ENCODE data around the gene CHD2. TPM values are rescaled to one million over a fixed set of nuclear protein-coding genes. Genes with fewer than 3 reads are reported as not detected.
"Not testable (repeated sequence)": the region's sequence is repeated elsewhere in the genome, so short reads cannot be mapped to it uniquely, and the experiment has no call there.

CHD2 gene
- total RNA-seq, 1 donor from 2014 or later: 167 TPM

- no peak for DNase-seq (ENCODE audit: low spot score)
- ATAC-seq: peak; percentile 8
- intact Hi-C loops (cut with DNase I): no loop called here
These were observed 128.0 kb downstream of the CHD2 start for GRCh38 chr15:93028111-93028631.

- ATAC-seq (peak; percentile 74), DNase-seq (ENCODE audit: low spot score) (peak; percentile 86)
- intact Hi-C loops (cut with DNase I): no loop called here
These were observed 128.6 kb downstream of the CHD2 start for GRCh38 chr15:93028632-93029213.

GRCh38 chr15:93029214-93029835 is 129.2 kb downstream of the CHD2 start:
- ATAC-seq (peak; percentile 44), DNase-seq (ENCODE audit: low spot score) (no peak)
- intact Hi-C loops (cut with DNase I): no loop called here

- intact Hi-C loops (cut with DNase I): loop anchor here (5.0 kb wide), 1 partner anchor 1087 kb away; no protein-coding TSS in a partner anchor
- ATAC-seq: peak; percentile 16
- no peak for DNase-seq (ENCODE audit: low spot score)
These were observed 129.8 kb downstream of the CHD2 start for GRCh38 chr15:93029836-93030429.

- intact Hi-C loops (cut with DNase I): loop anchor here (5.0 kb wide), 1 partner anchor 1087 kb away; no protein-coding TSS in a partner anchor
- ATAC-seq: peak; percentile 80
- peak; percentile 88 for DNase-seq (ENCODE audit: low spot score)
These were observed 130.4 kb downstream of the CHD2 start for GRCh38 chr15:93030430-93031102.

GRCh38 chr15:93031103-93031464 is 131.0 kb downstream of the CHD2 start:
- intact Hi-C loops (cut with DNase I): loop anchor here (5.0 kb wide), 1 partner anchor 1086 kb away; no protein-coding TSS in a partner anchor
- no peak for ATAC-seq
- no peak for DNase-seq (ENCODE audit: low spot score)

- not testable (repeated sequence) for ATAC-seq; DNase-seq (ENCODE audit: low spot score)
- intact Hi-C loops (cut with DNase I): loop anchor here (5.0 kb wide), 1 partner anchor 1086 kb away; no protein-coding TSS in a partner anchor
These were observed 131.6 kb downstream of the CHD2 start for GRCh38 chr15:93031557-93032384.

- peak; percentile 52 for DNase-seq (ENCODE audit: low spot score)
- intact Hi-C loops (cut with DNase I): loop anchor here (5.0 kb wide), 1 partner anchor 1085 kb away; no protein-coding TSS in a partner anchor
- not testable (repeated sequence) for ATAC-seq
These were observed 132.5 kb downstream of the CHD2 start for GRCh38 chr15:93032515-93033206.

GRCh38 chr15:93033434-93034045 is 133.4 kb downstream of the CHD2 start:
- intact Hi-C loops (cut with DNase I): loop anchor here (5.0 kb wide), 1 partner anchor 1084 kb away; no protein-coding TSS in a partner anchor
- no peak for ATAC-seq
- peak; percentile 50 for DNase-seq (ENCODE audit: low spot score)

GRCh38 chr15:93034512-93034911 is 134.4 kb downstream of the CHD2 start:
- intact Hi-C loops (cut with DNase I): loop anchor here (5.0 kb wide), 1 partner anchor 1083 kb away; no protein-coding TSS in a partner anchor
- DNase-seq (ENCODE audit: low spot score) (peak; percentile 45), ATAC-seq (no peak)

GRCh38 chr15:93035092-93035915 is 135.2 kb downstream of the CHD2 start:
- intact Hi-C loops (cut with DNase I): no loop called here
- ATAC-seq: no peak
- peak; percentile 51 for DNase-seq (ENCODE audit: low spot score)

- DNase-seq (ENCODE audit: low spot score): peak; percentile 70
- intact Hi-C loops (cut with DNase I): no loop called here
- ATAC-seq: no peak
These were observed 136.1 kb downstream of the CHD2 start for GRCh38 chr15:93035953-93036810.

- intact Hi-C loops (cut with DNase I): no loop called here
- DNase-seq (ENCODE audit: low spot score) (peak; percentile 80), ATAC-seq (peak; percentile 94)
These were observed 137.1 kb downstream of the CHD2 start for GRCh38 chr15:93036951-93037819.

- intact Hi-C loops (cut with DNase I): no loop called here
- ATAC-seq (no peak), DNase-seq (ENCODE audit: low spot score) (peak; percentile 47)
These were observed 137.9 kb downstream of the CHD2 start for GRCh38 chr15:93037820-93038705.

Data from sciatic nerve (tissue), 2 donors.